B cell (primary cell): ENCODE data around the gene PTPRU. TPM values are rescaled to one million over a fixed set of nuclear protein-coding genes. Genes with fewer than 3 reads are reported as not detected.

Experiments used
- ATAC-seq: fragments of 200-7000 bp; cut with Tn5 transposase; one replicate; pipeline ENCODE4 v1.10.0; 2021; ENCODE audit warnings: low read depth, mild to moderate bottlenecking, moderate number of reproducible peaks, moderate library complexity
- CTCF ChIA-PET: fragments of 350-600 bp; sonication (Branson Sonifier 250); formaldehyde crosslinking; loops from one replicate; lab custom pipeline; 2021; ENCODE audit warnings: antibody characterized with exemption, inconsistent platforms; lab: Charles Lee
- POLR2A ChIA-PET: fragments of 350-600 bp; sonication (Branson Sonifier 250); formaldehyde crosslinking; loops from one replicate; lab custom pipeline; 2021; ENCODE audit warnings: antibody characterized with exemption; lab: Charles Lee
- DNase-seq: peaks from one replicate; pipeline ENCODE4 v3.0.0; 2013
- H2AFZ ChIP-seq: 2 replicates; pipeline ENCODE4 v1.6.1; 2012; ENCODE audit warnings: mild to moderate bottlenecking, low read depth, low read length; ENCODE audit not compliant: insufficient read depth, poor library complexity, severe bottlenecking
- H3K27ac ChIP-seq, 2 donors: 1 replicate in 1 of 2; 2 replicates in 1 of 2; pipeline ENCODE4 v1.5.1; 2012 to 2013; ENCODE audit warnings: low read length in 2 of 2, mild to moderate bottlenecking in 2 of 2, moderate library complexity in 1 of 2
- H3K27me3 ChIP-seq, 4 experiments: fragments of 200-600 bp in 1 of 4; sonication (generic) in 1 of 4; replicated peaks in 1 of 4; 1 replicate in 2 of 4; 2 replicates in 2 of 4; pipeline versions ENCODE4 v1.6.1 to v1.7.0; 2013 to 2016; ENCODE audit warnings: low read length in 3 of 4, mild to moderate bottlenecking in 2 of 4, mixed read lengths in 1 of 4, moderate library complexity in 1 of 4; ENCODE audit not compliant: insufficient read depth in 4 of 4, control insufficient read depth in 3 of 4; ENCODE audit errors: control extremely low read depth in 1 of 4
- H3K36me3 ChIP-seq, 2 experiments: replicated peaks in 1 of 2; 1 replicate in 1 of 2; 2 replicates in 1 of 2; pipeline versions ENCODE4 v1.6.1 to v1.7.1; 2013; ENCODE audit warnings: low read length in 1 of 2; ENCODE audit not compliant: insufficient read depth in 2 of 2, control insufficient read depth in 1 of 2; ENCODE audit errors: control extremely low read depth in 1 of 2, extremely low read depth in 1 of 2
- H3K4me1 ChIP-seq, 2 donors: fragments of 200-600 bp in 1 of 2; sonication (generic) in 1 of 2; 1 replicate in 1 of 2; 2 replicates in 1 of 2; pipeline versions ENCODE4 v1.5.1 to v1.6.1; 2013 to 2017; ENCODE audit warnings: low read length in 2 of 2; ENCODE audit not compliant: control insufficient read depth in 2 of 2, insufficient read depth in 2 of 2
- H3K4me2 ChIP-seq: replicated peaks from 2 replicates; pipeline ENCODE3; 2012; ENCODE audit warnings: mild to moderate bottlenecking, low read depth, low read length; ENCODE audit not compliant: poor library complexity, severe bottlenecking
- H3K4me3 ChIP-seq, 5 experiments: fragments of 200-600 bp in 1 of 5; sonication (generic) in 1 of 5; 1 replicate in 3 of 5; 2 replicates in 2 of 5; pipeline versions ENCODE4 v1.5.1 to v1.7.0; 2011 to 2016; ENCODE audit warnings: low read length in 4 of 5, mild to moderate bottlenecking in 4 of 5, low read depth in 2 of 5, control low read depth in 1 of 5, moderate library complexity in 1 of 5; ENCODE audit not compliant: insufficient read depth in 1 of 5; ENCODE audit errors: control extremely low read depth in 1 of 5, extremely low read depth in 1 of 5
- H3K79me2 ChIP-seq: fragments of 200-600 bp; sonication (generic); one replicate; pipeline ENCODE4 v1.6.0; 2016; ENCODE audit warnings: low read length; ENCODE audit not compliant: control insufficient read depth, insufficient read depth
- H3K9ac ChIP-seq: fragments of 200-600 bp; sonication (generic); 2 replicates; pipeline ENCODE4 v1.6.1; 2017; ENCODE audit warnings: mild to moderate bottlenecking, low read length, moderate library complexity
- H3K9me3 ChIP-seq, 3 donors: one replicate each; pipeline versions ENCODE4 v1.6.1 to v1.7.1; 2013; ENCODE audit warnings: low read length in 2 of 3; ENCODE audit not compliant: control insufficient read depth in 2 of 3, insufficient read depth in 1 of 3; ENCODE audit errors: control extremely low read depth in 1 of 3
- H4K20me1 ChIP-seq: 2 replicates; pipeline ENCODE4 v1.6.0; 2012; ENCODE audit warnings: mild to moderate bottlenecking, low read length; ENCODE audit not compliant: insufficient read depth, control insufficient read depth, poor library complexity, severe bottlenecking
- H3K27ac Mint-ChIP-seq: one replicate; pipeline ENCODE4 v1.8.0; 2021; ENCODE audit warnings: mixed read lengths
- H3K27me3 Mint-ChIP-seq: one replicate; pipeline ENCODE4 v1.8.0; 2021; ENCODE audit warnings: mixed read lengths
- H3K4me1 Mint-ChIP-seq: one replicate; pipeline ENCODE4 v1.8.0; 2021; ENCODE audit warnings: mixed read lengths
- H3K4me3 Mint-ChIP-seq: one replicate; pipeline ENCODE4 v1.8.0; 2021; ENCODE audit warnings: mixed read lengths
- H3K9me3 Mint-ChIP-seq: one replicate; pipeline ENCODE4 v1.8.0; 2022; ENCODE audit warnings: mixed read lengths; ENCODE audit not compliant: insufficient read depth
- CTCF ChIP-seq: fragments of 200-600 bp; IDR thresholded peaks from one replicate; pipeline ENCODE4 v1.8.0; 2022; ENCODE audit warnings: antibody characterized with exemption, mild to moderate bottlenecking
- EZH2 ChIP-seq: IDR thresholded peaks from 2 replicates; pipeline ENCODE4 v1.6.1; 2012; ENCODE audit warnings: borderline replicate concordance, low read depth, mild to moderate bottlenecking, moderate library complexity, low read length; ENCODE audit not compliant: insufficient read depth, poor library complexity, severe bottlenecking
- WGBS: methylation state at CpG from one replicate; pipeline ENCODE4 v1.1.5; 2013; ENCODE audit warnings: missing lambda C conversion rate; ENCODE audit not compliant: insufficient coverage; 5-methylcytosine and 5-hydroxymethylcytosine counted together
- intact Hi-C: fragments of 100-400 bp; cut with micrococcal nuclease; formaldehyde crosslinking; loops from one replicate; pipeline ENCODE4 v1.10.0; 2022
- polyA plus RNA-seq: library from polyadenylated mRNA; depleted of rRNA; stranded (reverse); fragments of >200 nt; gene quantifications from 2 replicates; pipeline ENCODE4 v1.2.3, GENCODE V29; 2012
- total RNA-seq, 2 donors: library from RNA; stranded (reverse); fragments of 120-200 nt in 1 of 2; gene quantifications; 1 replicate in 1 of 2; 2 replicates in 1 of 2; pipeline versions ENCODE4 v1.2.3 to v1.2.4, GENCODE V29; 2013 to 2022

The PTPRU gene
- total and polyA plus RNA-seq, 2 donors (not counting 1 experiment from before 2014, with no cell fraction given): 0.10 to 0.25 TPM

- DNase-seq: no peak
- H3K27me3 Mint-ChIP-seq: peaks cover 57% of the 10 kb centered on the region
These were observed 24.2 kb downstream of the PTPRU start for GRCh38 chr1:29260531-29260930.

More at GRCh38 chr1:29260531-29260930, 24.2 kb downstream of the PTPRU start:
- Mint-ChIP-seq H3K4me1 (peaks cover 9% of the 10 kb centered on the region), H3K4me3 (peak overlapping the region; percentile 90), H3K9me3 (no peaks in the 10 kb centered on the region), H3K27ac (no peak overlapping the region)
- ChIA-PET CTCF (no interaction called here), POLR2A (no interaction called here)
- Histone ChIP-seq H4K20me1 (no peaks in the 10 kb centered on the region), H3K4me1 (peaks cover 14% of the 10 kb centered on the region in 2 donors), H3K9ac (peak overlapping the region; percentile 54), H3K36me3 (no peaks in the 10 kb centered on the region), H3K27ac (no peak overlapping the region), H3K79me2 (no peaks in the 10 kb centered on the region), H2AFZ (peak overlapping the region; percentile 65), H3K4me2 (peak overlapping the region; percentile 84), H3K27me3 (peaks cover 0 to 39% (median 15%) of the 10 kb centered on the region in 4 experiments), H3K4me3 (peak overlapping the region in 2 of 5 experiments; percentile 1 to 51), H3K9me3 (peaks cover 0 to 10% (median 0%) of the 10 kb centered on the region in 3 donors)
- WGBS: 38% methylated on average over 25 of the region's 29 CpGs
- no peak for ATAC-seq
- intact Hi-C loops: no loop called here
- TF ChIP-seq CTCF (no peak), EZH2 (no peak)
